Activated CD4-positive, CD25-positive, alpha-beta regulatory T cell treated with anti-CD3 and anti-CD28 coated beads, Interleukin-2, amount 50 U/mL, for 24 hours (primary cell): ENCODE measurements around the gene PANX2.

Experiments used
- ATAC-seq, 2 donors: fragments of 150-1000 bp; cut with Tn5 transposase; one replicate each; pipeline ENCODE4 v1.10.0; 2021; ENCODE audit warnings: mild to moderate bottlenecking in 1 of 2, moderate library complexity in 1 of 2

Gene PANX2

DNA sequence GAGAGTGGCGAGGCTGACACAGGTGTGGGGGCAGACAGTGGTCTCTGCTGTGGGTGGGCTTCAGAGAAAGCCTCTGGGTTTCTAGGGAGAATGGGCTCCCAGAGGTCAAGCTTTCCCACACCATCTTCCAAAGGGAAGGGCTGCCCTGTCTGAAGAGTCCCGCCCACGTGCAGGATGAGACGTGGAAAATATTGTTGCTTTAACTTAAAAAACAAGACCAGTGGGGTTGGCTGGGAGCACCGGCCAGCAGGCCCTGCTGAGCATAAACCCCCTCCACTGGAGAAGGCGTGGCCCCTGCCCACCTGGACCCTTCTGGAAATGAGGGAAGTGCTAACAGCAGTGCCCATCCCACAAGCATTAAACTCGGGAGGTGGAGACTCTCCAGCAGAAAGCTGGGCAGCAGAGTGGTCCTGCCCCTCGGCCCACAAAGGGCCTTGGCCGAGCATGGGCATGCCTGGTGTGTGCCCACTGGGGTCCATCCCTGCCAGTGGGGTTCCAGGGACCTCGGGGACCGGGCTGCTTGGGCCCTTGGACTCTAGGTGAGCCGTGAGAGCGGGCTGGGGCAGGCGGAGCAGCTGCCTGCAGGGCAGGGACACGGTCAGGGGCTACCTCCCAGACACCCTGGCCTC, 45.6 kb downstream of the PANX2 start:
- no peak for ATAC-seq

DNA sequence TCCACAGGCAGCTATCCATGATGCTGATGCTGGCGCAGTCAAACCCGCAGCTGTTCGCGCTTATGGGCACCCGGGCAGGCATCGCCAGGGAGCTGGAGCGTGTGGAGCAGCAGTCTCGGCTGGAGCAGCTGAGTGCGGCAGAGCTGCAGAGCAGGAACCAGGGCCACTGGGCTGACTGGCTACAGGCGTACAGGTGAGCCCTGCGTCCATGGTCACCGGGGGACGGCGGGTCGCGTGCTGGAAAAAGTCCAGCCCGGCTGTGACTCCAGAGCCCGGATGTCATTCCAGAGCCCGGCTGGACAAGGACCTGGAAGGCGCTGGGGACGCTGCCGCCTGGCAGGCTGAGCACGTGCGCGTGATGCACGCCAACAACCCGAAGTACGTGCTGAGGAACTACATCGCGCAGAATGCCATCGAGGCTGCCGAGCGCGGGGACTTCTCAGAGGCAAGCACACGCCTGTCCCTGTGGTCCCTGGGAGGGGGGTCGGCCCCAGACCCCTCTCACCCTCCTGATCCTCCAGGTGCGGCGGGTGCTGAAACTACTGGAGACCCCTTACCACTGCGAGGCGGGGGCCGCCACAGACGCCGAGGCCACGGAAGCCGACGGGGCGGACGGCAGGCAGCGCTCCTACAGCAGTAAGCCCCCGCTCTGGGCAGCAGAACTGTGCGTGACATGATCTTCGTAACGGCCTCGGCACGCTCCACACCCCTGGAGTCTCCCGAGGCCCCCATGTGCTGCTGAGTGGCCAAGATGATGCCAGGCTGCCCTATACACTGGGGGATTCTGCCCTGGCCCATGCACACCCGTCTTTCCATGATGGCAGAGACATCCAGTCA, 46.4 kb downstream of the PANX2 start:
- ATAC-seq, result no peak

DNA sequence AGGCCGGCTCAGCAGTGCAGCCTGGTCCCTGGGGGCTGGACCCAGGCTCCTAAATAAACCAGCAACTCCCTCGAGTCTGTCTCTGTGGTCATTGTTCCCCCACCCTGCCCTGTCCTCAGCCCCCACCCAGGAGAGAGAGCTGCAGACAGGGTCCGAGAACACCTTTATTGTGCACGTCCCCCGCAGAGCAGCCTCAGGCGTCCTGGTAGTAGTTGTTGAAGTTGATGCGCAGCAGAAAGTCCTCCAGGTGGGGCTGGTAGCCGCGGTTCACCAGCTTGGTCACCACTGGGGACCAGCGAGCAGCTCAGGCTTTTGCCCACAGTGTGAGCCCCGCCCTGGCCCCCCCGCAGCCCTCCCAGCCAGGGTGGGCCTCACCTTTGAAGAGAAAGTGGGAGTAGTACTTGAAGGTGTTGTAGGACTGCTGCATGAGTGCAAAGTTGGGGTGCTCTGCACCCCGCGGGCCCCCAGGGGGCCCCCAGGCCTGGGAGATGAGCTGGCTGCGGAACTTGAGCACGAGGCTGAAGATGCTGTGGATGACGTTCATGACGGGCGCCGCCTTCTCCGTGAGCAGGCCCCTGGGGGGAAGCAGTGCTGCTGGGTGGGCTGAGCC, 47.1 kb downstream of the PANX2 start:
- ATAC-seq, result no peak

DNA sequence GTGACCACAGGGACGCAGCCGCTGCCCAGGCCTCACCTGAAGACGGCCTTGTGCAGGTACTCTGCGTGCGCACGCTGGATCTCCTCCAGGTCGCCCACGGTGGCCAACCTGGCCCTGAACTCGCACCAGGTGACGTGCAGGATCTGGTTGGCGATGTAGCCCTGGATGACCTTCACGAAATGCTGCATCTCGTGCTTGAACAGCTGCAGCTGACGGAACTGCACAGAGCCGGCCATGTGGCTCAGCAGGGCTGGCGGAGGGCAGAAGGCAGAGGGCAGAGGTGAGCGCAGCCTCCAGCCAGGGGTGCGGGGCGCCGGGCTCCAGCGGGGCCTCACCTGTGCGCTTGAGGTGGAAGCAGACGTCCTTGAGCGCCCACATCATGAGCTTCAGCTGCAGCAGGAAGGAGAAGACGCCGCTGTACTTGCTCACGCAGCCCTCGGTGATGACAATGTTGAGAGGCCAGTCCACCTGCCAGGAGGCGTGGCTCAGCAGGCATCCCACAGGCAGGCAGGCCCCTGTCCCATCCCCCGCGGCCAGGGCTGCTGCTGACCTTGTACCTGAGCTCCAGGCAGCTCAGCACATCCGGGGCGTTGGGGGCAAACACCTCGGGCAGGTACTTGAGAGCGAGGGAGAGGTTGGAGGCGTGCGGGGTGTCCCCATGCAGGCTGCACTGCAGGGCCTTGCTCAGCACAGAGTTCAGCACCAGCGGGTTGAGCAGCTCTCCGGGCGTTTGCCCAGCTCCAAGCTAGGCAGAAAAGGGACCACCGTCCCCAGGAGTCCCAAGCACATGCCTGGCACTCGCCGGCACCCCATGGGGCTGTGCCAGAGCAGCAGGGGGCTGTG, 47.8 kb downstream of the PANX2 start:
- ATAC-seq, result no peak

DNA sequence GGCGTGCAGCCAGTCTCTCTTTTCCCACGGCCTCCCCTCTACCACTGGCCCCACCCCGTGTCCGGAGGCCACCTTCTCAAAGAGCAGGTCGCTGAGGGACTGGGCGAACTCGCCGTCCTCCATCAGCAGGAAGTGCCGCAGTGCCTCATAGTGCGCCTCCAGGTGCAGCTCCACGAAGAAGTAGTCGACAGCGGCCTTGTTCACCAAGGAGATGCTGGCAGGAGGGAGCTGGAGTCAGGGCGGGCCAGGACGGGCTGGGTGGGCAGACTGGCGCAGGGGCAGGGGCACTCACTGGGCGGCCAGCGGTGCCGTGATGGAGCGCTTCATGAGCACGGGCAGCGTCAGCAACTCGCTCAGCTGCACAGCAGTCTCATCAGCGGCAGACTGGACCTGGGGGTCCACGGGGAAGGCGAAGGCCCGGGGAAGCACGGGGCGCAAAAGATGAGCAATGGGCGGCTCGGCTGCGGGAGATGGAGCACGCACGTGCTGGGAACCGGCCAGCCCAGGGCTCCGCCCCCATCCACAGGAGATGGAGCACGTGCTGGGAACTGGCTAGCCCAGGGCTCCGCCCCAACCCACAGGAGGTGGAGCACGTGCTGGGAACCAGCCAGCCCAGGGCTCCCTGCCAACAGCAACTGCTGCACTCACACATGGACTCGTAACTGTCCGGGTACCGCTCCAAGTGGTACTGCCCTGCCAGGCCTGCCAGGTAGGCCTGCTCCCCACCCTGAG, 48.6 kb downstream of the PANX2 start:
- ATAC-seq, result no peak

DNA sequence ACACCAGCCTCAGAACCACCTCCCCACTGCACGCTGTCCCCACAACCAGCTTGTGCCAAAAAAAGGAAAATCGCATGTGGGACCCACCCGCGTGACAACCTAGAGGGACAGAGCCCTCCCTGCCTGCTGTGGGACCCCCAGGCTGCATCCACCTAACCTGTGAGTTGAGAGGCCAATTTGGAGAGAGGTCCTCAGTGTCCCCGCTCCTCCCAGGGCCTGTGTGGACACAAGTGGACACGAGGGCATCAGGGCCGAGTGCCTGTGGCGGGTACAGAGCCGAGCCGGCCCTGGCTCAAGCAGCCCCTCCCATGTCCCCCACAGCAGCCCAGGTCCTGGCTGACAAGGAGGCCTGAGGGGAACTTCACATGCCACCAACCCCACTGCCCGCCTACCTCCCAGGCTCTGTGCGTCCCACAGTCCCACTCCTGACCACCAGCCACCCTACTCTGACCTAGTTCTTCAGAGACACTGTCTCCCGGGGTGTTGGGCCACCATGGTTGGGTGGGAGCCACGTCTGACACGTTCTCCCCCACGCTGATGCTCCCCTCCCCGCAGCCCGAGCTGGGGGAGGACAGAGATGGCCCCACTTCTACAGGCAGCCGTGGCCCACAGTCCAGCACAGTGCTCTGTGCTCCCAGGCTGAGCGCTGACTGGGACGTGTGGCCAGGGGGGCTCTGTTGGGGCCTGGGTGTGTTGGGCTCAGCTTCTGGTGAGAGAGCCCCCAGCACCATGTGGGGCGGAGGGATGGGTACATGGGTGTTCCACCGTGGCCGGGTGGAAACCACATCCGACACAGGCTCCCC, 49.5 kb downstream of the PANX2 start:
- no peak for ATAC-seq

DNA sequence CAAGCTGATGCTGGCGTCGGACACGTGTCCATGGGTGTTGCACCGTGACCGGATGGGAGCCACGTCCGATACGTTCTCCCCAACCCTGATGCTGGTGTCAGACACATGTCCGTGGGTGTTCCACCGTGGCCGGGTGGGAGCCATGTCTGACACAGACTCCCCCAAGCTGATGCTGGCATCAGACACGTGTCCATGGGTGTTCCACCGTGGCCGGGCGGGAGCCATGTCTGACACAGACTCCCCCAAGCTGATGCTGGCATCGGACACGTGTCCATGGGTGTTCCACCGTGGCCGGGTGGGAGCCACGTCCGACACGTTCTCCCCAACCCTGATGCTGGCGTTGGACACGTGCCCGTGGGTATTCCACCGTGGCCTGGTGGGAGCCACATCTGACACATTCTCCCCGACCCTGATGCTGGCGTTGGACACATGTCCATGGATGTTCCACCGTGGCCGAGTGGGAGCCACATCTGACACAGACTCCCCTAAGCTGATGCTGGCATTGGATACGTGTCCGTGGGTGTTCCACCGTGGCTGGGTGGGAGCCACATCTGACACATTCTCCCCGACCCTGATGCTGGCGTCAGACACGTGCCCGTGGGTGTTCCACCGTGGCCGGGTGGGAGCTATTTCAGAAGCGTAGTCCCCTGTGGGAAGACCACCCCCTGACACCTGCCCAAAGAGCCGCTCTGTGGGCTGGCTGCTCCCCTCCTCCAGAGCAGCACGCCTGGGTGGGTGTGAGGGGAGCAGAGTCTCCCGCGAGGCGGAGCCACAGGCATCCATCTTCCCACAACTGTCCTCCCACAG, 50.3 kb downstream of the PANX2 start:
- no peak for ATAC-seq

DNA sequence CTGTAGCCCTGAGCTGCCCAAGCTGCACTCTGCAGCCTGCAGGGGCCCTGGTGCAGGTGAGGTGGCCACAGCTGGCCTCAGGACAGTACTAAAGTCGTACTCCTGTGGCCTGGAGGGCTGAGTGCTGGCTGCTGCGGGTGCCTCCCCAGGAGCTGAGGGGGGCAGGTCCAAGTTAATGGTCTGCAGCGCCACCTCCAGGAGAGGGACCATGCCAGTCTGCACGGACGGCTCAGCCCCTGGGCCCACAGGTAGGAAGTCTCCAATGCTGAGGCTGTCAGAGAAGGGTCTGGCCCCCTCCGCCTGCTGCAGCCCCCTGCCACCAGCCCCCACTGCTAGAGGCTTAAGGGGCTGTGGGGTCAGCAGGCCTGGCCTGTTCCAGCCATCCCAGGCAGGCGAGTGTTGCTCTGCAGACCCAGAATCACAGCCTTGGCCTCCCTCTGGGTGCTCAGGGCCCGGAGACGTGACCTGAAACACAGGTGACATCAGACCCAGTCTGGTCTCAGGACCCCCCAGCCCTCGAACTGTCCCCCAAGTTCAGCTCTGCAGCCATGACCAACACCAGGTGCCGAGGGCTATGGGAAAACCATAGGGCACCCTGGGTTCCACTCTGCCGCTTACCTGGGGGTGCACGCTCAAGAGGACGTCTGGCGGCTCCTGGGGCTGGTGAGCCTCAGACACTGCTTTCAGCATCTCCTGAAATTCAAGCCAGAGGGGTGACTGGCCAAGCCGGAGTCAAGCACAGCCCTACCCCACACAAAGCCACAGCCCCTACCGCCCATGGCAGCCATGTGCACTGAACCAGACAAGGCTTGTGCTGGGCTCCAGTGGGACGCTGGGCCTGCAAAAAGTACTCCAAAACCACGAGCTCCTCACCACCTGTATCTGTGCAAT, 51.1 kb downstream of the PANX2 start:
- ATAC-seq, result no peak

DNA sequence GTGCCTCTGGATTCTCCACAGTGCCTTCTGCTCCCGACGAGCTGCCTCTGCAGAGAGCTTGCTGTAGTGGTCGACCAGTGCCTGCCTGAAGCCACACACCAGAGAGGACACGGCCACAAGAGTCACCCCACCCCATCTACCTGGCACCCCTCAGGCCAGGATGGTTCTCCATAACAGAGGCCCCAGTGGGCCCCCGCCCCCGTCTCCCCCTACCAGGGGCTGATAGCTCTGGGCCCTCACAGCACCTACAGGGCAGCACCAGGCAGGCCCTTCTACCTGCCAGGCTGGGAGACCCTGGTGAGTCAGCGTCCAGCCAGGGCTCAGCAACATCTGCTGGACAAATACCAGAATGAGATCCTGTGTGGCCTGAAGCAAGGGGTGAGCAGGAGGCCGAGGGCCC, 52.0 kb downstream of the PANX2 start:
- ATAC-seq, result no peak

DNA sequence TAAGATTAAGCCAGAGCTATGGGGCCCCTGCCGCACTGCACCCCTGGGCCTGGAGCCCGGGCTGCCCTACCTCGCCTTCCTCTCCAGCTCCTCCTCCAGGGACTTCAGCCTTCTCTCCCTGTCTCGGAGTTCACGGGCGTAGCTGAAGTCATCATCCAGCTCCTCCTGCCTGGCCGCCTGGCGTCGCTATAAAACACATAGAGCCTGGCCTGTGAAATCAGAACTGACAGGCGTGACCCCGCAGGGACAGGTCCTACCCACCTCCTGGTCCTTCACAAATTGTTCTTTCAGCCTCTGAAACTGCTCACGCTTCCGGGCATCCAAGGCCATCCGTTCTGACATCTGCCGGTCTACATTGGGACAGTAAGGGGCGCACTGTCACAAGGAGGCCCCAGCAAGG, 53.5 kb downstream of the PANX2 start:
- ATAC-seq, result no peak

DNA sequence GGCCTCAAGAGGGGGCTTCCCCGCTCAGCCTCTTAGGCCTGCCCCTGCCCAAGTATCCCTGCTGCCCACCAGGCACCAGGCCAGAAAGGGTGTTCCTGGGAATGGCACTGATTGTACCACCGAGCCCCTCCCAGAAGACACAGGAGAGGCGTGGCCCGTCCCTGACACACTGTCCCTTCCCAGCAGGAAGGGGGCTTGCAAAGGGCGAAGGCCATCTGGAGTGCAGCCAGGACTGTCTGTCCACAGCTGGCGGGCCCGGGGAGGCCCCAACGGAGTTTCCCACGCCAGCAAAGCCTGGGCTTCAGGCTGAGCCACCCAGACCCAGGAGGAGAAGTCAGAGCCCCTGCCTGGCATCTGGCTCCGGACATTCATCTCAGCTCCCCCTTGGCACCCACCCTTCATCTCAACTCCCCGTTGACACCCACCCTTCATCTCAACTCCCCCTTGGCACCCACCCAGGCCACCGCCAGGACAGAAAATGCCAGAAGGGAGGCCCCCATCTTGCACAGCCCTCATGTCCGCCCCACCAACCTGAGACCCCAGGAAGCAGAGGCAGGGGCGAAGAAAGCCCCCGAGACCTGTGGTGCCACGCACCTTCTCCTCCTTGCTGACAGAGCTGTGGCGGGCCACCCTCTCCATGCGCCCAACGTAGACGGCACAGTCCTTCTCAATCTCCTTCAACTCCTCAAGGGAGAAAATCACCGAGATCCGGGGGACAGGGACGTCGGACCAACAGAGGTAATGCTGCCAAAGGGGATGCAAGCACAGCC, 54.9 kb downstream of the PANX2 start:
- no peak for ATAC-seq

DNA sequence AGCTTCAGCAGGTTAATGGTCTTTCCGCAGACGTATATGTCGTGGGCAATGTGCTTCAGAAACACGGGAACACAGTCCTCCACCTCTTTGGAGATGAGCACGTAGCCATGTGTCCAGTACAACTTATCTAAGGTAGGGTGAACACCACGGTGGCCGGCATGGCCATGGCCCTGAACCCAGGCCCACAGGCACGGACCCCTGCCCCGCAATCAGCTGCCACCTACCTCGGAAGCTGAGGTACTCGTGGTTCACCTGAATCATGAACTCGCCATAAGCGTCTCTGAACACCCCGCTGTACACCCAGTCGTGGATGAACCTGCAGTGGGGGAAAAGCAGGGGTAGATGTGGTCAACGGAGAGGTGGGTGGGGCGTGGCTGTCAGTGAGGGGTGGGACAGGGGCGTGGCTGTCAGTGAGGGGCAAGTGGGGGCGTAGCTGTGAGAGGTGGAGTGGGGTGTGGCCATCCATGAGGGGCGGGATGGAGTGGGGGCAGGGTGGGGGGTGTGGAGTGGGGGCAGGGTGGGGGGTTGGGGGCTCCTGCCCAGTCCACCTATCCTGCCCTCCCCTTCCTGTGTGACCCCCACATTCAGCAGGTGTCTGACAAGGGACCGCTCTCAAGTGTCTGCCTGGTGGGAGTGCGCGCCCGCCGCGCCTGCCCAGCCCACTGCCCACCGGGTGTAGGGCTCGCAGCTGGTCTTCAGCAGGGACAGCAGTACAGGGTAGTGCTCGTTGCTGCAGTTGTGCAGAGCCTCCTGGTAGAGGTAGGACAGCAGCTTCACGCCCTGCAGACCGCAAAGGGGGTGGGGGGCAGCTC, 55.7 kb downstream of the PANX2 start:
- ATAC-seq, result no peak

DNA sequence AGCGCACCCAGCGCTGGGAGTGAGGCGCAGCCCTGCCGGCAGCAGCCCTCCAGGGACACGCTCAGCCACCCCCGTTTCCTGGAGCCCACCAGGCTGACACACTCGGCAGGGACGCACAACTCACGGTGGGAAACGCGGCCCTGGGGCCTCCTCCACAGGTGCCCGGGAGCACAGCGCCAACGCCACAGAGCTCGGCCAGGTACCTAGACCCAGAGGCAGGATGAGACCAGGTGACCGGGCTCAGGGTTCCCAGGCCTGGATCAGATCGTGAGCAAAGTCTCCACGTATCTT, 56.3 kb downstream of the PANX2 start:
- ATAC-seq, result no peak

DNA sequence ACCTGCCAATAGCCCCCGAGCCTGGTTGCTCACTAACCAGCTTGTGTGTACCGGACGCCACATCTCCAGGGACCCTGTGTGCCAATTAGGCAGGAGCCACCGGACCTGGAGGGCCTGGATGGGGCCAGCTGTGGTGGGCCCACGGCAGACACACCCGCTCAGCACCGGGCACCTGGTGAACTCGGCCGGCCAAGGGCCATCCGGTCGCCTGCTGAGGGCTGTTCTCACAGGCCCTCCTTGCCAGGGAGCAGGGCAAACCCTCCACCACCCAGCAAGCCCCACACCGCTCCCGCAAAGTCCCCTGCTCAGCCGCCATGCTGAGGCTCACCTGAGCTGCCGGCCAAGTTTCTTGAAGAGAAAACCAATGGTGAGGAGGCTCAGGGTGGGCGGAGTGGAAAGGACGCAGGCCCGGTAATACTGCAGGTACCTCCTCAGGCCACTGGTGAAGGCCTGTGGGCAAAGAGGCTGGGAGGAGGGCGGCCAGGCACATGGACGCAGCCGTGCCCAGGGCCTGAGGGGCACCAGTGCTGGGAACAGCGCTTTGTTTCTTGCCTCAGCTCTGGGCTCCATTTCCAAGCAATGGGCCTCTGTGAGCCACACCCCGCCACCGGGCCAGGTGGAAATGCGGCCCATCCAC, 57.2 kb downstream of the PANX2 start:
- no peak for ATAC-seq

DNA sequence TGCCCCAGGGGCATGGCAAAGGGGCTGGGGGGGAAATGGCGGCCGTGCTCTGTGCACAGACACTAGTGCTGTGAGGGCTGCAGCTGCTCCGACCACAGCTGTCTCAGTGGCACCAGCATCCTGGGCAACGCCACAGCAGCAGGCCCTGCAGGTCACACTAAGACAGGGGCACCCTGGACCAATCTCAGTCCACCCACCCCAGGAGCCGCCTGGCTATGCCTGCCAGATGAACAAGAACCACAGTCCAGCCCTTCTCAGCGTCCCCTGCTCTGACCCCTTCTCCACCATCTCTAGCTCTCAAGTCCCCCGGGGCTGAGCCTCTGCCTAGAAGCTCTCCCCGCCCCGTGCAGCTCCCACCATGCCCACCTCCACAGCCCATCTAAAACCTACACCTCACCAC, 57.8 kb downstream of the PANX2 start:
- no peak for ATAC-seq

DNA sequence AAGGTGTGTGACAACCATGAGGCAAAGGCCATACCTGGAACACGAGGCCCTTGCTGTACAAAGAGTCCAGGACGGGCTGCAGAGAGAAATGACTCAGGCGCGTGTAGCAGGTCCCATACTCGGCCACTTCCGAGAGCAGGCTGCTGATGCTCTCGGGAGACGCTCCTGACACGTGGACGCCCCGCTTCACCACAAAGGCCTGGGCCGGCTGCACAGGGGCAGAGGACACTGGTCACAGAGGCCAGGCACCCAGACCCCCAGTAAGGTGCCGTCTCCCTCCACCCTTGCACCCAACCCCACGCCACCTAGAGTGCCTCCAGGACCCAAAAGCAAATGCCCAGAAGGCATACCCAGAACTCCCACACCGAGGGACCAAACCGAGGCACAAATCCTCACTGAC, 58.8 kb downstream of the PANX2 start:
- ATAC-seq, result no peak
